GM12878 (cell line): Measurements from ENCODE around the gene LMO7. TPM values are rescaled to one million over a fixed set of nuclear protein-coding genes. Genes with fewer than 3 reads are reported as not detected.

Source experiments
- ATAC-seq: fragments of 200-7000 bp; cut with Tn5 transposase; 3 replicates; pipeline ENCODE4 v1.9.1; 2020; ENCODE audit warnings: mild to moderate bottlenecking, moderate library complexity
- BruUV-seq: library from RNA; stranded (reverse); fragments of 400-500 nt; replicated peaks from 2 replicates; lab custom pipeline; 2021; lab: Mats Ljungman, UMichigan
- CTCF ChIA-PET: fragments of 300-600 bp; sonication (Branson Sonifier 250); formaldehyde crosslinking; extraction: SDS; loops from one replicate; lab custom pipeline; 2021; ENCODE audit warnings: inconsistent platforms; lab: Yijun Ruan, JAX
- POLR2A ChIA-PET: fragments of 350-600 bp; formaldehyde crosslinking; extraction: SDS; loops from one replicate; lab custom pipeline; 2021; ENCODE audit warnings: inconsistent platforms; lab: Charles Lee
- RAD21 ChIA-PET: fragments of 300-600 bp; sonication (Branson Sonifier 250); formaldehyde crosslinking; loops from one replicate; lab custom pipeline; 2023; ENCODE audit warnings: antibody characterized with exemption; ENCODE audit not compliant: unreplicated experiment; lab: Charles Lee
- SMC1A ChIA-PET: fragments of 300-600 bp; sonication (Branson Sonifier 250); formaldehyde crosslinking; loops from one replicate; lab custom pipeline; 2023; ENCODE audit not compliant: unreplicated experiment, uncharacterized antibody; lab: Charles Lee
- DNase-seq: peaks from one replicate; pipeline ENCODE4 v3.0.0-alpha.2; 2011; ENCODE audit warnings: low read depth, low spot score
- FAIRE-seq: peaks from 3 replicates; lab custom pipeline; 2011; peaks lifted over from hg19 to GRCh38; lab: Jason Lieb, UNC
- H2AFZ ChIP-seq: 2 replicates; pipeline ENCODE4 v1.6.0; 2011; ENCODE audit warnings: low read depth, low read length, control low read depth; ENCODE audit not compliant: control insufficient read depth
- H3K27ac ChIP-seq: 2 replicates; pipeline ENCODE4 v1.5.1; 2011; ENCODE audit warnings: control low read depth; ENCODE audit not compliant: control insufficient read depth, insufficient read depth
- H3K27me3 ChIP-seq, 2 experiments: replicated peaks in 1 of 2; 2 replicates each; pipeline versions ENCODE4 v1.6.0 to v1.6.1; 2011; ENCODE audit warnings: low read length in 1 of 2; ENCODE audit not compliant: control insufficient read depth in 2 of 2, insufficient read depth in 2 of 2
- H3K36me3 ChIP-seq, 2 experiments: 2 replicates each; pipeline ENCODE4 v1.5.1; 2011; ENCODE audit warnings: low read length in 1 of 2; ENCODE audit not compliant: control insufficient read depth in 2 of 2, insufficient read depth in 2 of 2
- H3K4me1 ChIP-seq: 2 replicates; pipeline ENCODE4 v1.6.1; 2011; ENCODE audit warnings: mild to moderate bottlenecking, low read length, moderate library complexity, mixed read lengths; ENCODE audit not compliant: control insufficient read depth, insufficient read depth
- H3K4me2 ChIP-seq: 2 replicates; pipeline ENCODE4 v1.6.0; 2011; ENCODE audit warnings: control low read depth; ENCODE audit not compliant: control insufficient read depth, insufficient read depth
- H3K4me3 ChIP-seq: fragments of 200-600 bp; sonication (generic); 2 replicates; pipeline ENCODE4 v1.5.1; 2016
- H3K79me2 ChIP-seq: 2 replicates; pipeline ENCODE4 v1.6.0; 2011; ENCODE audit warnings: low read length; ENCODE audit not compliant: control insufficient read depth, insufficient read depth
- H3K9ac ChIP-seq: 2 replicates; pipeline ENCODE4 v1.8.0; 2011; ENCODE audit warnings: low read length, control low read depth, mixed read lengths; ENCODE audit not compliant: control insufficient read depth, insufficient read depth
- H3K9me3 ChIP-seq: replicated peaks from 3 replicates; pipeline ENCODE4 v1.5.1; 2011; ENCODE audit warnings: mild to moderate bottlenecking, low read length; ENCODE audit not compliant: control insufficient read depth, insufficient read depth
- H4K20me1 ChIP-seq: 2 replicates; pipeline ENCODE4 v1.6.0; 2011; ENCODE audit not compliant: control insufficient read depth, insufficient read depth
- BACH1 ChIP-seq: fragments of 450-650 bp; IDR thresholded peaks from 2 replicates; pipeline ENCODE4 v1.6.1; 2017; ENCODE audit warnings: mild to moderate bottlenecking, borderline replicate concordance
- BMI1 ChIP-seq: fragments of 450-650 bp; IDR thresholded peaks from 2 replicates; pipeline ENCODE4 v1.6.1; 2016; ENCODE audit warnings: mild to moderate bottlenecking, moderate library complexity, borderline replicate concordance
- BRCA1 ChIP-seq: IDR thresholded peaks from 2 replicates; pipeline ENCODE4 v1.6.1; 2011; ENCODE audit warnings: low read depth, low read length, improper control_type of control experiment
- EGR1 ChIP-seq, 2 experiments: IDR thresholded peaks; 1 replicate in 1 of 2; 2 replicates in 1 of 2; pipeline ENCODE4 v1.6.1; 2011 to 2012; ENCODE audit warnings: low read depth in 2 of 2, low read length in 2 of 2, borderline replicate concordance in 1 of 2, mild to moderate bottlenecking in 1 of 2, moderate library complexity in 1 of 2
- HDAC6 ChIP-seq: fragments of 200-600 bp; sonication (generic); IDR thresholded peaks from one replicate; pipeline ENCODE4 v1.8.0; 2017; ENCODE audit warnings: antibody characterized with exemption; ENCODE audit not compliant: unreplicated experiment
- JUND ChIP-seq: IDR thresholded peaks from 2 replicates; pipeline ENCODE4 v1.6.1; 2012; ENCODE audit warnings: low read depth, mild to moderate bottlenecking, low read length, improper control_type of control experiment, moderate library complexity
- MEF2B ChIP-seq: fragments of 450-650 bp; IDR thresholded peaks from 2 replicates; pipeline ENCODE4 v1.6.1; 2018; ENCODE audit warnings: mild to moderate bottlenecking, moderate library complexity; ENCODE audit not compliant: partially characterized antibody, poor library complexity, severe bottlenecking
- RB1 ChIP-seq: fragments of 450-650 bp; formaldehyde crosslinking; IDR thresholded peaks from 2 replicates; pipeline ENCODE4 v1.6.1; 2017; ENCODE audit warnings: mild to moderate bottlenecking, borderline replicate concordance
- SUPT20H ChIP-seq: IDR thresholded peaks from 2 replicates; pipeline ENCODE4 v1.6.1; 2011; ENCODE audit warnings: low read depth, mild to moderate bottlenecking, low read length, moderate library complexity, borderline replicate concordance; ENCODE audit not compliant: control insufficient read depth
- TCF12 ChIP-seq: IDR thresholded peaks from 2 replicates; pipeline ENCODE4 v1.6.1; 2011; ENCODE audit warnings: low read depth, mild to moderate bottlenecking, low read length
- ZNF274 ChIP-seq: IDR thresholded peaks from one replicate; pipeline ENCODE4 v1.8.0; 2011; ENCODE audit not compliant: insufficient read length, insufficient read depth
- WGBS: methylation state at CpG from one replicate; pipeline ENCODE4 v1.1.6; 2016; ENCODE audit warnings: low lambda C conversion rate; ENCODE audit not compliant: insufficient replicate concordance, insufficient coverage; ENCODE audit errors: missing lambda C conversion rate; 5-methylcytosine and 5-hydroxymethylcytosine counted together
- in situ Hi-C: fragments of 300-500 bp; cut with MboI; formaldehyde crosslinking; loops from 9 replicates; pipeline ENCODE4 v1.14.3; 2018; ENCODE audit warnings: mixed read lengths
- intact Hi-C: fragments of 100-400 bp; cut with micrococcal nuclease; formaldehyde crosslinking; loops from one replicate; pipeline ENCODE4 v1.14.2; 2022; ENCODE audit not compliant: unreplicated experiment
- polyA plus RNA-seq, 11 experiments: library from polyadenylated mRNA; depleted of rRNA in 4 of 11; unstranded in 6 of 11; stranded (reverse) in 5 of 11; fragments of >200 nt; fragmentation: Nextera tagmentation in 4 of 11; fragmentation: Illumina TruSeq in 1 of 11; extraction: Ambion mirVana in 4 of 11; extraction: Trizol in 1 of 11; gene quantifications; 1 replicate in 1 of 11; 2 replicates in 10 of 11; pipeline versions ENCODE4 v1.2.1 to v1.2.3, GENCODE V29; 2011 to 2016; ENCODE audit warnings: inconsistent platforms in 2 of 11, missing spikeins in 2 of 11, low read depth in 1 of 11
- total RNA-seq, 4 experiments: library from RNA; depleted of rRNA in 3 of 4; stranded (reverse); fragments of >200 nt in 3 of 4; fragmentation: Illumina TruSeq in 1 of 4; extraction: Trizol in 1 of 4; gene quantifications; 2 replicates each; pipeline versions ENCODE4 v1.2.1 to v1.2.3, GENCODE V29; 2013 to 2021
- TF ChIP-seq, protein P1 (sequence below), 3 experiments: IDR thresholded peaks in 2 of 3; conservative IDR thresholded peaks in 1 of 3; 2 replicates each; pipeline ENCODE4 v1.5.1; 2011; ENCODE audit warnings: low read depth in 3 of 3, low read length in 3 of 3, mild to moderate bottlenecking in 3 of 3, control low read depth in 2 of 3, moderate library complexity in 2 of 3, inconsistent platforms in 1 of 3, mixed read lengths in 1 of 3; ENCODE audit not compliant: control insufficient read depth in 2 of 3, insufficient read depth in 1 of 3; ENCODE audit errors: extremely low read depth in 1 of 3

The LMO7 gene
- total and polyA plus RNA-seq, 10 of the 15 experiments (the other 5 are each of a cell fraction or from before 2014, with no cell fraction given): 8.5 to 67.8 (median 36.8) TPM

DNA sequence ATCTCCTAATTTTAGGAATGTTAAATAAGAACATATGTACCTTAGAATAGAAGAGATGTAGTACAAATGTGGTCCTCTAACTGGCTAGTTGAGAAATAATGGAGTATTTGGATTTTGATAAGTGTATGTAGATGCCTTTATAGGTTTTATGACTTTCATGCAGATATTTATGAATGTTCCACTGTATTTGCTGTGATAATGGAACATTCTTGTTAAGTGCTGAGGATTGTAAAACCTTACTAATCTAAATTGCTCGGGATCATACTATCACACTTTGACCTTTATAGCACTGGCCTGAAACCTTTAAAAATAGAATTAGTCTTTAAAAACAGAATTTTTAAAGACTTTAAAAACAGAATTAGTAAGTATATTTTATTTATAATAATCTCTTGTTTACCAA, 135.1 kb downstream of the LMO7 start:
- no peak overlapping the region for H3K4me2 ChIP-seq
- H3K27me3 ChIP-seq: no peaks in the 10 kb centered on the region
- no peaks in the 10 kb centered on the region; the same call in 1 of the 2 replicates for H3K79me2 ChIP-seq
- peak; percentile 54 for FAIRE-seq
- no peak overlapping the region for H3K27ac ChIP-seq
- ChIA-PET RAD21 (no interaction called here), SMC1A (no interaction called here), POLR2A (no interaction called here), CTCF (interaction anchor here (1.0 to 1.4 kb wide), 2 partner anchors 76 to 83 kb away, joined by 3 read pairs; no protein-coding TSS in a partner anchor)
- H3K4me3 ChIP-seq: no peak overlapping the region
- intact Hi-C loops: no loop called here
- no peak for DNase-seq
- BruUV-seq: no TSS peak
- H3K9ac ChIP-seq: no peak overlapping the region
- no peak for TF ChIP-seq MEF2B
- no peak for TF ChIP-seq JUND
- TF ChIP-seq BACH1: no peak
- no peak for TF ChIP-seq TCF12
- no peak for TF ChIP-seq SUPT20H
- TF ChIP-seq BRCA1: no peak
- no peak for TF ChIP-seq ZNF274
- TF ChIP-seq, protein P1, sequence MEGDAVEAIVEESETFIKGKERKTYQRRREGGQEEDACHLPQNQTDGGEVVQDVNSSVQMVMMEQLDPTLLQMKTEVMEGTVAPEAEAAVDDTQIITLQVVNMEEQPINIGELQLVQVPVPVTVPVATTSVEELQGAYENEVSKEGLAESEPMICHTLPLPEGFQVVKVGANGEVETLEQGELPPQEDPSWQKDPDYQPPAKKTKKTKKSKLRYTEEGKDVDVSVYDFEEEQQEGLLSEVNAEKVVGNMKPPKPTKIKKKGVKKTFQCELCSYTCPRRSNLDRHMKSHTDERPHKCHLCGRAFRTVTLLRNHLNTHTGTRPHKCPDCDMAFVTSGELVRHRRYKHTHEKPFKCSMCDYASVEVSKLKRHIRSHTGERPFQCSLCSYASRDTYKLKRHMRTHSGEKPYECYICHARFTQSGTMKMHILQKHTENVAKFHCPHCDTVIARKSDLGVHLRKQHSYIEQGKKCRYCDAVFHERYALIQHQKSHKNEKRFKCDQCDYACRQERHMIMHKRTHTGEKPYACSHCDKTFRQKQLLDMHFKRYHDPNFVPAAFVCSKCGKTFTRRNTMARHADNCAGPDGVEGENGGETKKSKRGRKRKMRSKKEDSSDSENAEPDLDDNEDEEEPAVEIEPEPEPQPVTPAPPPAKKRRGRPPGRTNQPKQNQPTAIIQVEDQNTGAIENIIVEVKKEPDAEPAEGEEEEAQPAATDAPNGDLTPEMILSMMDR (IDR thresholded peaks at IDR 0.05 in 2 of 3, conservative IDR thresholded peaks at IDR 0.05 in 1 of 3; ENCODE audit: control insufficient read depth in 2 of 3, extremely low read depth in 1 of 3, insufficient read depth in 1 of 3, low read depth in 3 of 3, low read length in 3 of 3): no peak
- no peak for TF ChIP-seq BMI1
- no peak for TF ChIP-seq RB1
- TF ChIP-seq EGR1 (IDR thresholded peaks at IDR 0.05; ENCODE audit: borderline replicate concordance in 1 of 2, low read depth in 2 of 2, low read length in 2 of 2): no peak
- no peak for TF ChIP-seq HDAC6
- no peaks in the 10 kb centered on the region; the same call in 1 of the 3 replicates for H3K9me3 ChIP-seq
- WGBS: 96% methylated on average over 1 of the region's 1 CpG
- no peaks in the 10 kb centered on the region for H3K4me1 ChIP-seq
- no peak overlapping the region for H2AFZ ChIP-seq
- in situ Hi-C loops: no loop called here
- no peak for ATAC-seq
- H4K20me1 ChIP-seq: no peaks in the 10 kb centered on the region
- H3K36me3 ChIP-seq: no peaks in the 10 kb centered on the region
